Measurements from ENCODE around the gene CD247. TPM values are rescaled to one million over a fixed set of nuclear protein-coding genes. Genes with fewer than 3 reads are reported as not detected.

The CD247 gene
- total RNA-seq, 1 donor from 2014 or later: not detected

GRCh38 chr1:167455786-167456446, 62.4 kb downstream of the CD247 start:
- Mint-ChIP-seq H3K4me3 (ENCODE audit: unreplicated experiment) (peak overlapping the region; percentile 72), H3K9me3 (ENCODE audit: unreplicated experiment) (no peaks in the 10 kb centered on the region), H3K4me1 (ENCODE audit: unreplicated experiment) (peaks cover 8% of the 10 kb centered on the region), H3K27me3 (ENCODE audit: unreplicated experiment) (peaks cover 16% of the 10 kb centered on the region), H3K27ac (ENCODE audit: unreplicated experiment) (peak overlapping the region; percentile 18), H3K36me3 (ENCODE audit: unreplicated experiment) (no peaks in the 10 kb centered on the region)
- DNase-seq (ENCODE audit: extremely low spot score, unreplicated experiment): no peak
- TF ChIP-seq CTCF (IDR thresholded peaks at IDR 0.05): no peak

- Mint-ChIP-seq H3K36me3 (ENCODE audit: unreplicated experiment) (no peaks in the 10 kb centered on the region), H3K27me3 (ENCODE audit: unreplicated experiment) (peaks cover 19% of the 10 kb centered on the region), H3K4me3 (ENCODE audit: unreplicated experiment) (peak overlapping the region; percentile 72), H3K9me3 (ENCODE audit: unreplicated experiment) (no peaks in the 10 kb centered on the region), H3K27ac (ENCODE audit: unreplicated experiment) (peak overlapping the region; percentile 18), H3K4me1 (ENCODE audit: unreplicated experiment) (peaks cover 8% of the 10 kb centered on the region)
- TF ChIP-seq CTCF (IDR thresholded peaks at IDR 0.05): no peak
- DNase-seq (ENCODE audit: extremely low spot score, unreplicated experiment): no peak
Observed at GRCh38 chr1:167454894-167455785, 63.2 kb downstream of the CD247 start.

- no peaks in the 10 kb centered on the region for H3K36me3 Mint-ChIP-seq (ENCODE audit: unreplicated experiment)
- peaks cover 19% of the 10 kb centered on the region for H3K27me3 Mint-ChIP-seq (ENCODE audit: unreplicated experiment)
- DNase-seq (ENCODE audit: extremely low spot score, unreplicated experiment): no peak
- H3K9me3 Mint-ChIP-seq (ENCODE audit: unreplicated experiment): no peaks in the 10 kb centered on the region
- H3K4me1 Mint-ChIP-seq (ENCODE audit: unreplicated experiment): peaks cover 8% of the 10 kb centered on the region
- H3K4me3 Mint-ChIP-seq (ENCODE audit: unreplicated experiment): peak overlapping the region; percentile 53
- TF ChIP-seq CTCF (IDR thresholded peaks at IDR 0.05): no peak
- H3K27ac Mint-ChIP-seq (ENCODE audit: unreplicated experiment): peak overlapping the region; percentile 21
Observed at GRCh38 chr1:167454304-167454893, 63.9 kb downstream of the CD247 start.

- Mint-ChIP-seq H3K4me3 (ENCODE audit: unreplicated experiment) (no peak overlapping the region), H3K4me1 (ENCODE audit: unreplicated experiment) (peaks cover 8% of the 10 kb centered on the region), H3K27ac (ENCODE audit: unreplicated experiment) (no peak overlapping the region), H3K9me3 (ENCODE audit: unreplicated experiment) (no peaks in the 10 kb centered on the region), H3K27me3 (ENCODE audit: unreplicated experiment) (peaks cover 16% of the 10 kb centered on the region), H3K36me3 (ENCODE audit: unreplicated experiment) (no peaks in the 10 kb centered on the region)
- TF ChIP-seq CTCF (IDR thresholded peaks at IDR 0.05): no peak
- no peak for DNase-seq (ENCODE audit: extremely low spot score, unreplicated experiment)
Observed at GRCh38 chr1:167453123-167453522, 65.2 kb downstream of the CD247 start.

- no peak overlapping the region for H3K4me3 Mint-ChIP-seq (ENCODE audit: unreplicated experiment)
- peaks cover 8% of the 10 kb centered on the region for H3K4me1 Mint-ChIP-seq (ENCODE audit: unreplicated experiment)
- no peak overlapping the region for H3K27ac Mint-ChIP-seq (ENCODE audit: unreplicated experiment)
Observed at GRCh38 chr1:167452483-167452882, 65.8 kb downstream of the CD247 start.

More at GRCh38 chr1:167452483-167452882, 65.8 kb downstream of the CD247 start:
- Mint-ChIP-seq H3K27me3 (ENCODE audit: unreplicated experiment) (peaks cover 11% of the 10 kb centered on the region), H3K9me3 (ENCODE audit: unreplicated experiment) (no peaks in the 10 kb centered on the region), H3K36me3 (ENCODE audit: unreplicated experiment) (no peaks in the 10 kb centered on the region)
- TF ChIP-seq CTCF (IDR thresholded peaks at IDR 0.05): no peak
- no peak for DNase-seq (ENCODE audit: extremely low spot score, unreplicated experiment)

Data from osteocyte (in vitro differentiated cells).